ENCODE measurements around the gene SKIC2. TPM values are rescaled to one million over a fixed set of nuclear protein-coding genes. Genes with fewer than 3 reads are reported as not detected.
"Not testable (repeated sequence)": the region's sequence is repeated elsewhere in the genome, so short reads cannot be mapped to it uniquely, and the experiment has no call there.

The SKIC2 gene
- total RNA-seq = 42.0 and 51.9 TPM in 2 replicates

DNA sequence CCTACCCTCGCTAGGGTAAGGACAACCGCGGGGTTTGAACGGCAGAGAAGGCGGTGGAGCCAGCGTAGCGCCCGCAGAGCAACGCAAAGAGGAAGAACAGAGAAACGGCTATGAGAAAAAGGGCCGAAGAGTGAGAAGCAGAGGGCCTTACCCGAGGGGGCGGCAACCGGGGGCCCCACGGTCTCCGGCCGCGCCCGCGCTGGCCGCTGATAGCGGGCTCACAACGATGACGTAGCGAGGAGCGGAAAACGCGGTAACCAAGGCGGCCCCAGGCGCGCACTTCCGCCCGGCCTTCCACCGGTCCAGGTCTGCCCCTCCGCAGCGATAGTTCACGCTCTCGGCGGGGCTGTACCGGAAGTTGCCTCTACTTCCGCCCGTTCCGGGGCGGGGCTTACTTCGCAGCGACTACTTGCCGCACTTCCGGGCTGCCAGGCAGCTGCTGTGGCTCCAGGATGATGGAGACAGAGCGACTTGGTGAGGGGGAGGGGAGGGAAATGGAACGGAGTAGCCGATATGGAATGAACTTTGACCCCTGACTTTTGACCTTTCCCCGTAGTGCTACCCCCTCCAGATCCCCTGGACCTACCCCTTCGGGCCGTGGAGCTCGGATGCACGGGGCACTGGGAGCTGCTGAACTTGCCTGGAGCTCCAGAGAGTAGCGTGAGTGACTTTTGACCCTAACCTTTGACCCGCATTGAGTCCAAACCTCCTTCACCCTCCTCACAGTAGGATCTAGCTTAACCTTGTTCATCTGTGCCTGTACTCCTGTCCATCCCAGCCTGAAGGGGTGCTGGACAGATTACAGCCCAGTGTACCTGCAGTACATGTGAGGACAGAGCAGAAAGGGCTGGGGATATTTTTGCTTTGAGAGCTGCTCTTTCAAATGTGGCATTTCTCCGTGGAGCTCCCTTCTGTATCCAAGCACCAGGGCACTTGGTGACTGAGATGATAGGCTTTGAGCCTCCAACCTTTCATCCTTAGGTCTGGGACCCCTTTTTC lies at the start of gene SKIC2, which contains the start of gene NELFE:
Gene SKIC2 (plus strand): TSS at position 435 of the 999 bp plus-strand sequence. CDS start 18 bp downstream, at position 453.
Gene NELFE (minus strand): TSS at position 231 of the 999 bp plus-strand sequence. CDS start 525 bp downstream, outside the sequence.
- H3K4me3 ChIP-seq (ENCODE audit: low read depth, low read length) = peak within 1 kb of the TSS; percentile 88
- TF ChIP-seq, protein P1, sequence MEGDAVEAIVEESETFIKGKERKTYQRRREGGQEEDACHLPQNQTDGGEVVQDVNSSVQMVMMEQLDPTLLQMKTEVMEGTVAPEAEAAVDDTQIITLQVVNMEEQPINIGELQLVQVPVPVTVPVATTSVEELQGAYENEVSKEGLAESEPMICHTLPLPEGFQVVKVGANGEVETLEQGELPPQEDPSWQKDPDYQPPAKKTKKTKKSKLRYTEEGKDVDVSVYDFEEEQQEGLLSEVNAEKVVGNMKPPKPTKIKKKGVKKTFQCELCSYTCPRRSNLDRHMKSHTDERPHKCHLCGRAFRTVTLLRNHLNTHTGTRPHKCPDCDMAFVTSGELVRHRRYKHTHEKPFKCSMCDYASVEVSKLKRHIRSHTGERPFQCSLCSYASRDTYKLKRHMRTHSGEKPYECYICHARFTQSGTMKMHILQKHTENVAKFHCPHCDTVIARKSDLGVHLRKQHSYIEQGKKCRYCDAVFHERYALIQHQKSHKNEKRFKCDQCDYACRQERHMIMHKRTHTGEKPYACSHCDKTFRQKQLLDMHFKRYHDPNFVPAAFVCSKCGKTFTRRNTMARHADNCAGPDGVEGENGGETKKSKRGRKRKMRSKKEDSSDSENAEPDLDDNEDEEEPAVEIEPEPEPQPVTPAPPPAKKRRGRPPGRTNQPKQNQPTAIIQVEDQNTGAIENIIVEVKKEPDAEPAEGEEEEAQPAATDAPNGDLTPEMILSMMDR (conservative IDR thresholded peaks at IDR 0.05; ENCODE audit: low read depth, low read length) = no peak
- peak; percentile 66 for DNase-seq (ENCODE audit: low read depth)

DNA sequence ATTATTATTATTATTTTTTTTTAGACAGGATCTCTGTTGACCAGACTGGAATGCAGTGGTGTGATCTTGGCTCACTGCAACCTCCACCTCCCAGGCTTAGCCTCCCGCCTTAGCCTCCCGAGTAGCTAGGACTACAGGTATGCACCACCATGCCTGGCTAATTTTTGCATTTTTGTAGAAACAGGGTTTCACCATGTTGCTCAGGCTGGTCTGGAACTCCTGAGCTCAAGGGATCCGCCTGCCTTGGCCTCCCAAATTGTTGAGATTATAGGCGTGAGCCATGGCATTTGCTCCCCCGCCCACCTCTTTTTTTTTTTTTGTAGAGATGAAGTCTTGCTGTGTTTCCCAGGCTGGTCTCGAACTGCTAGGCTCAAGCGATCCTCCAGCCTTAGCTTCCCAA lies 49.7 kb upstream of the SKIC2 start:
- H3K4me3 ChIP-seq (ENCODE audit: low read depth, low read length); DNase-seq (ENCODE audit: low read depth): not testable (repeated sequence)

DNA sequence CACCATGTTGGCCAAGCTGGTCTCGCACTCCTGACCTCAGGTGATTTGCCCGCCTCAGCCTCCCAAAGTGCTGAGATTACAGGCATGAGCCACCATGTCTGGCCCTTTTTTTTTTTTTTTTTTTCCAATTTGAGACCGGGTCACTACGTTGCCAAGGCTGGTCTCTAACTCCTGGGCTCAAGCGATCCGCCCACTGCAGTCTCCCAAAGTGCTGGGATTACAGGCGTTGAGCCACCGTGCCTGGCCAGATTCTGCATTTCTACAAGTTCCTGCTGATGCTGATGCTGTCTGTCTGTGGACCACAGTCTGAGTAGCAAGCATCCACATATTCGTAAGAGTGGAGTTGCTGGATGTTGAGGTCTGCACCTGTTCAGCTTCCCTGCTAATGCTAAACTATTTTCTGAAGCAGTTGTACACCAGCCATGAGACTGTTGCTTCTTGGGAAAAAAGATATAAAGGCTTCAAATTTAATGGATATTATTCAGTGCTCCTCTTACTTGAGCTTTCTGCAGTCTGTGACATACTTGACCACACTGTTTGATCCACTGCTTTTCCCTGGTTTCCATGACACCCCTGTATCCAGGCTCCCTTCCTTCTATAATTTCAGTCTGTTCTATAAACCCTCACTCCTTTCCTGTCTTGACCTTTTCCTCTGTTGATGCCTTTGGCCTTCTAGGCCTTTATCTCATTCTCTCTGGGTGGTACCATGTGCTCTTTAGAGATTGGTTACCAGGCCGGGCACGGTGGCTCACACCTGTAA lies 47.0 kb upstream of the SKIC2 start:
- DNase-seq (ENCODE audit: low read depth) = no peak
- H3K4me3 ChIP-seq (ENCODE audit: low read depth, low read length) = no peak overlapping the region
- TF ChIP-seq, protein P1 (conservative IDR thresholded peaks at IDR 0.05; ENCODE audit: low read depth, low read length) = no peak

DNA sequence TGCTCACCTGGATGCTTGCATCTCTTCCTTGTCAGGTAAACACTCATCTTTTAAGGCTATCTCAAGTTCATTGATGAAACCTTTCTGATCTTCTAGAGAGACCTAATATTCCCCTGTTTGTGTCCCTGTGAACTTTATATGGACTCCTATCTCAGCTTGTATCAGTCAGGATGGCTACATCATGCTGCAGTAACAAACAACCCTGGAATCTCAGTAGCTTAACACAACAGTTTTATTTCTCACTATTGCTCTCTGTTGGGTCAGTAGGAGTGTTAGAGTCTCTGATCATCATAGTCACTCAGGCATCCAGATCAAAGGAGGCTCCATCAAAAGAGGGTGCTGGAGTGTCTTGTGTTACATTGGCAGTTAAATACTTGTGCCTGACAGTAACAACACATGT lies 43.6 kb upstream of the SKIC2 start:
- H3K4me3 ChIP-seq (ENCODE audit: low read depth, low read length) = no peak overlapping the region
- TF ChIP-seq, protein P1 (conservative IDR thresholded peaks at IDR 0.05; ENCODE audit: low read depth, low read length) = no peak
- DNase-seq (ENCODE audit: low read depth) = no peak

DNA sequence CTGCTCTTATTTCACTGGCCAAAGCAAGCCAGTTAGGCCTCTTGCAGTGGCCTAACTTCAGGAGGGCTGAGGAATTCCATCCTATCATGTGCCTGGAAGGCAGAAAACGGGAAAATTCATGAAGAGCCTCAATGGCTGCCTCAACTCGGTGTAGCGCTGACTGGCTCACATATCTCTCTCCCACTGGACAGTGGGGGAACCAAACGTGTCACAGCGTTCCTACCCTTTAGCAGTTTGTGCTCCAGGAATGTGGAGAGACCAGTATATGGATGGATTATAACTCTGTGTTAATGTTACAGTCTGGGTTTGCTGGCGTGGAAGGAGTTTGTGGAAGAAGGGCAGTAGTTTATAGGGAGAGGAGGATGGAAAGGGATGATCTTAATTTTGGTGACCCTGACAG lies 43.2 kb upstream of the SKIC2 start:
- H3K4me3 ChIP-seq (ENCODE audit: low read depth, low read length) = no peak overlapping the region
- TF ChIP-seq, protein P1 (conservative IDR thresholded peaks at IDR 0.05; ENCODE audit: low read depth, low read length) = no peak
- DNase-seq (ENCODE audit: low read depth) = no peak

DNA sequence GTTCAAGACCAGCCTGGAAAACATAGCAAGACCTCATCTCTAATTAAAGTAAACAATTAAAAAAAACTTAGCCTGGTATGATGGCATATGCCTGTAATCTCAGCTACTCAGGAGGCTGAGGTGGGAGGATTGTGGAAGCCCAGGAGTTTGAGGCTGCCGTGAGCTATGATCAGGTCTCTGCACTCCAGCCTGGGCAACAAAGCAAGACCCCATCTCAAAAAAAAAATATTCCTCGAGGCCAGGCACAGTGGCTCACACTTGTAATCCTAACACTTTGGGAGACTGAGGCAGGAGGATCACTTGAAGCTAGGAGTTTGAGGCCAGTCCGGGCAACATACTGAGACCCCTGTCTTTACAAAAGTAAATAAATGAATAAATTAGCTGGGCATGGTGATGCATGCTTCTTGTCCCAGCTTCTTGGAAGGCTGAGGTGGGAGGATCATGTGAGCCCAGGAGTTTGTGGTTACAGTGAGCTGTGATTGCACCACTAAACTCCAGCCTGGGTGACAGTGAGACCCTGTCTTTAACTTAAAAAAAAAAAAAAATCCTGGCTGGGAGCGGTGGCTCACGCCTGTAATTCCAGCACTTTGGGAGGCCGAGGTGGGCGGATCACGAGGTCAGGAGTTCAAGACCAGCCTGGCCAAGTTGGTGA lies 40.8 kb upstream of the SKIC2 start:
- DNase-seq (ENCODE audit: low read depth) = no peak
- TF ChIP-seq, protein P1 (conservative IDR thresholded peaks at IDR 0.05; ENCODE audit: low read depth, low read length) = no peak
- no peak overlapping the region for H3K4me3 ChIP-seq (ENCODE audit: low read depth, low read length)
